Occipital lobe (tissue), 2 donors: ENCODE data around the gene RAB9B. TPM values are rescaled to one million over a fixed set of nuclear protein-coding genes. Genes with fewer than 3 reads are reported as not detected.
A peak's percentile ranks its signal among the peaks of the same experiment; 100 is the strongest.
"Not testable (repeated sequence)": the region's sequence is repeated elsewhere in the genome, so short reads cannot be mapped to it uniquely, and the experiment has no call there.

ENCODE experiments used
- DNase-seq: peaks from one replicate; lab custom pipeline; 2025; lab: John Stamatoyannopoulos, UW
- total RNA-seq: library from RNA; depleted of rRNA; stranded (reverse); fragments of >200 nt; gene quantifications from one replicate; pipeline ENCODE4 v1.2.3, GENCODE V29; 2014

Gene RAB9B, protein sequence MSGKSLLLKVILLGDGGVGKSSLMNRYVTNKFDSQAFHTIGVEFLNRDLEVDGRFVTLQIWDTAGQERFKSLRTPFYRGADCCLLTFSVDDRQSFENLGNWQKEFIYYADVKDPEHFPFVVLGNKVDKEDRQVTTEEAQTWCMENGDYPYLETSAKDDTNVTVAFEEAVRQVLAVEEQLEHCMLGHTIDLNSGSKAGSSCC
- total RNA-seq, result 36.3 TPM

DNA sequence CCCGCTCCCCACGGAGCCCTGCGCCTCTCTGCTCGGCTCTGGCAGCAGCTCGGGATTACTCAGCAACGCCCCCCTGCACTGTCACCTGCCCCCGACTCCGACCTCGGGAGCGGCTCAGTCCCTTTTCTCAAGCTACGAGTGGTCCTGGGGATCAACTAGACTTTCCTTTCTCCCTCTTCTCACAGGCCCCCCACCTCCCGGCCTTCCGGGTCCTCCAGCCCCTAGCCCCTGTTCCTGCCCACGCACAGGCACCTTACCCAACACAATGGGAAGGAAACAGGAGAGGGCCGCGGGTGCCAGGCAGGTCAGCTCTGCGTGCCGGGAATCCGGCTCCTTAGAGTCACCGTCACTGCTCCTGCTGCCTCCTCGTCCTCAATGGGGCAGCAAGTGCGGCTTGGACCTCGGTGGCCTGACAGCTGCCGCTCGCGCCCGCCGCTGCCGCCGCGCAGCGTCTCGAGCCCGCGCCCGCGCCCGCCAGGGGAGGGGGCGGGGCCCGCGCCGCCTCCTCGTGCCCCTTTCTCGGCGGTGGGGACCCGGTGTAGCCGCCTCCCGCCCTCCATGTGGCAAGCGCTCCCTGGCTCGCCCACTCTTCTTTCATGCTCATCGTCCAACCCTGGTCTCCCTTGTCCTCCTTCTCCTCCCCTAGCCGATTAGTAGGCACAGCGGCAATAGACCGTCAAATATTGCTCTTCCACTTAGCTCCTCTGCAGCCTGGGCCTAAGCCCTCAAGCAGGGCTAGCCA is at the start of gene RAB9B:
RAB9B (minus strand) TSS at position 455 of the 742 bp plus-strand sequence. CDS start 6,473 bp downstream, outside the sequence.
- DNase-seq, result peak; percentile 50

- no peak for DNase-seq
These were observed 47.3 kb upstream of the RAB9B start for GRCh38 chrX:103879339-103879738.

DNA sequence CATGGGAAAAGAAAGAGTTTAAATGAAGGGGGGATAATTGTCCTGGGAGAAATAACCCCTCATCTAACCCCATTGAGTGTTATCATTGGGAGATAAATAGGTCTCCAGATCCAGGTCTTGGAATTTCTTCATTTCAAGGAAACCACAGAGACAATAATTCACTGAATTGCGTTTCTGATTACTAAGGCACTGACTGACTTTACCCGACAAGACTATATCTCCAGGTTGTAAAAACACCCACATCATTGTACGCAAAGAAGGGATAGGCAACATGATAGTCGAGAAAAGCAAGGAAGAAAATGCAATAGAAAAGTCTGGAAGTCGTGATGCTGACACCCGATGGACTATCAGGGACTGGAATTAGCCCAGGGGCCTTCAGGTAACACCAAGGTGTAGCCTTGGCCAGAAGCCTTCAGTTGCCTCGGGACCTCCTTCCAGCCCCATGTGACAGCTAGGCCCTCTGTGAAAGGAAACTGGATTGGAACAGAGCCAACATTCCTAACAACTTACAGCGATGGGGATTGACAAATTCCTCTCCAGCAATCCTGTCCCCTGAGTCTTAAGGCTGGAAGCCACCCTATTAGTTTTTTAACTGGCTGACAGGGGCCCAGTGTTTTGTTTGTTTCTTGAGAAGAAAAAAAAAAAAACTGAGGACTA is 46.5 kb upstream of the RAB9B start:
- no peak for DNase-seq

DNA sequence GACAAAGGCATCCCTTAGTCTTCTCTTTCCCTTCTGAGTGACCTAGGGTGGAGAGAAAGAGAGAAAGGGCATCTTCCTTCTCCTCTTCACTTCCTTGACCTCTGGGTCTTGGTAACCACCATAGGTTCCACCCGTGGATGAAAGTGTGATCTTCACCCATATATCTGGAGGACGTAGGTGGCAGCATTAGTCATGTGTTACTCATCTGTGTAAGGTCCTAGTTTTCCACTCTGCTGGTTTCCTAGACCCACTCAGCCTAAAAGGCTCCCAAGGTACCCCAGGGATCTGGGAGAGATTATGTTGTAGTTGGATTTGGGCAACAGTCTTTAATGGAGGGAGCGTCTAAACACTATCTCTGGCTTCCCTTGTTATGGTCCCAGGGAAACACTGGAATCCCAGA is 45.5 kb upstream of the RAB9B start:
- DNase-seq, result no peak

GRCh38 chrX:103864886-103865534 is 33.0 kb upstream of the RAB9B start:
- DNase-seq, result no peak

GRCh38 chrX:103864149-103864548 is 32.1 kb upstream of the RAB9B start:
- no peak for DNase-seq

- no peak for DNase-seq
These were observed 29.1 kb upstream of the RAB9B start for GRCh38 chrX:103861200-103861599.

DNA sequence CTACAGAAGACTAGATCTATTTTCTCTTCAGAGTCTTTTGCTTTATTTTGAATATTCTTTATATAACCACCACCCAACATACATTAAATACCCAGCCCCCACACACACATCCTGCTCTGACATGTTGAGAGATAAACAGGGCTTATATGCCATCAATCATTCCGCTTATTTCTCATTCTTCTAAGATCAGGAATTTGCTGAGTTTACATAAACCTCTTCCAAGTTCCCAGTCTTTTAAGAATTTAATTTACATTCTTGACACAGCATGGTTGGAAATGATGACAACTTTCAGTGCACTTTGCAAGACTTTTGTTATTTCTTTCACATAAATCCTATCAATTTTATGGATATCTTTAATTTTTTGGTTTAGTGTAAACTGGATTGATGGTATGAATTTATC is 17.5 kb upstream of the RAB9B start:
- no peak for DNase-seq

- no peak for DNase-seq
These were observed 15.3 kb upstream of the RAB9B start for GRCh38 chrX:103847174-103847870.

- no peak for DNase-seq
These were observed 14.3 kb upstream of the RAB9B start for GRCh38 chrX:103846386-103846785.

DNA sequence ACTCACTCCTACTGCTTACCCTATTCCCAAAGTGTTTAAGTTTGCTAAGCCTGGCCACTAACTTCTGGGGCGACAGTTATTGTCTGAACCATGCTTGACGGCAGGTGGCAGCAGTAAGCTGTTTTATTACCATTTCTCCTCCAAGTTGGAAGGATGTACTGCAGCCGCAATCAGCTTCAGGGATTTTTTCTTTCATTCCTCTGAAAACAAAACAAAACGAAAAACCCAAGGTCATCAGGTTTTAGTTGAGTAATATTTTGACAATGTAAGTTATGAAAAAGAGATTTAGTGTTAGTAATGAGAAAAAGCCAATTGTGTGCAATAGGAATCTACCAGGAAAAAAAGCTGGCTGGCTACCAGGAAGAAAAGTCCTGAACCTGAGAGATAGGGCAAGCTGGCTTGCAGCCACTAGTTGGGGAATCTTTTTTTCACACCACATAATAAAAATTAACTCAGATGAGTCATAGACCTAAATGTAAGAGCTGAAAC is 13.2 kb upstream of the RAB9B start:
- DNase-seq, result peak; percentile 4

GRCh38 chrX:103839404-103839803 is 7.3 kb upstream of the RAB9B start:
- DNase-seq, result no peak

DNA sequence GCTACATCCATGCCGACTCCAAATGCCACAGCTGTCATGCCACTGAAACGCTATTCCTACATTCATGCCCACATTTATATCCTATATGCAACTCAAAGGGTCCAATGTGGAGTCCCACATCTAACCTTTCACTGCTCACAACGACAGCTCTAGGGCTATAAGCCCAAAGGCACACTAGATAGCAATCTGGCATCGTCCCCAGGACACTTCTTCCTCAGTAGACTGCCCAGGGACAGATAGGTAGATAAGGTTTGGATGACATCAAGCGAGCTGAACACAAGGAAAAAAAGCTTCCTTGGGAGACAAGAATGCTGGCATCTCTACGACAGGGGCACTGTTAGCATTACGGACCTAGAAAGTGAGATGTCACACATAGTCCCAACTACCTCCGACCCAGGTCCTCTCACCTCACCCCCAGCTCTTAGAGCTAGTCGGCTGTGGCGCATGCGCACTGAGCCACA is 685 bp downstream of the RAB9B start:
- DNase-seq, result no peak

- no peak for DNase-seq
These were observed 1.2 kb downstream of the RAB9B start for GRCh38 chrX:103830848-103831247.

- DNase-seq, result no peak
These were observed 3.5 kb downstream of the RAB9B start for GRCh38 chrX:103828529-103828928.

DNA sequence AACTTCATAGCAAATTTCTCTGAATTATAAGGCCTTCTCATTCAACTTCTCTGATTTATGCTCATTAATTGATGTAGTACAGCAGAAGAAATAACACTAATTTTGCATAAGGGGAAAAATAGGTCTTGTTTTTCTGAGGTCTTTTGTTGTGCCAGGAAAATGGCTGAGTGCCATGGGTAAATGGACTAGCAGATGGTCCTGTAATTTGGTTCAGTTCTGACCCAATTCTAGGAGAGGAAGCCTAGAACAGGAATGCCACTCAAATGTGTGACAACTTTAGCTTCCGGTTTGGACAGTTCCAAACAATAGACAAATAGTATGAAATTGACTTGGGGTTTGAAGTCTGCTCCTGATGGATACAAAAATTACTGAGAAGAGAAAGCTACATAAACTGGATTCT is 6.2 kb downstream of the RAB9B start:
- DNase-seq, result no peak

GRCh38 chrX:103823591-103823990 is 8.5 kb downstream of the RAB9B start:
- DNase-seq, result no peak

DNA sequence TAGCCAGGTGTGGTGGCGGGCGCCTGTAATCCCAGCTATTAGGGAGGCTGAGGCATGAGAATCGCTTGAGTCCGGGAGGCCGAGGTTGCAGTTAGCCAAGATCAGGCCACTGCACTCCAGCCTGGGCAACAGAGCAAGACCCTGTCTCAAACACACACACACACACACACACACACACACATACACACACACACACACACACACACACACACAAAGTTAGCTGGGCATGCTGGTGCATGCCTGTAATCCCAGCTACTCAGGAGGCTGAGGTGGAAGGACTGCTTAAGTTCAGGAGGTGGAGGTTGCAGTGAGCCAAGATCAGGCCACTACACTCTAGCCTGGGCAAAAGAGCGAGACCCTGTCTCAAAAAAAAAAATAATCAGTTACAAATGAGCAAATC is 11.3 kb downstream of the RAB9B start:
- DNase-seq, result not testable (repeated sequence)

DNA sequence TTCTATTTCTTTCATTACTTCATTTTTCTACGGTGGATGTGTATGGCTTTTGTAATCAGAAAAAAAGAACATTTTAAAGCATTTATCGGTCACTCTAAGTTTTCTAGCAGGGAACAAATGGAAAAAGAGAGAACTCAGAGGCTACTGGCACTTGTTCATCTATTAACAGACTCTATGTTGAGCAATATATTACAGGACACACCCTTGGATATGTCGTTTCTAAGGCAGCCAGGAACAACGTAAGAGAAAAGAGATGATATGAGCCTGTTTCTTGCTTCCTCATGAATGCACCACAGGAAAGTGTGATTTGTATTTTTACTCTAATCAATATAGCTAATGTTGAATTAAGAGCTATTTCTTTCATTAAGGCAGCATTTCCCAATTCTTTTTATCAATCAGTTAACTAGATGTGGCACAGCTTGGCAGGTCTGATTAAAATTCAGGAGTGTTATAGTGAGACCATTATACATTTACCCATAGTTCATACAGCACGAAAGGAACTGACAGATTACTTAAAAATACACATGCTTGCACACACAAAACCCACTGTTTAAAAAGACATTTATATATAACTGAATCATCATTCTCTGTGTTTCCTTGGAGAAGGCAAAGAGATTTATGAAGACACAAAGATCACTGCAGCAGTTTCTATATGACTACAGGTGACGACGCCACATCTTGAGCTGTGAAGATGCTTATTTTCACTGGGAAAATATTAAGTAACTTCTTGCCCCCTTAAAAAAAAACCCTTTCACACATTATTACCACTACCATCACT is 13.0 kb downstream of the RAB9B start:
- no peak for DNase-seq

DNA sequence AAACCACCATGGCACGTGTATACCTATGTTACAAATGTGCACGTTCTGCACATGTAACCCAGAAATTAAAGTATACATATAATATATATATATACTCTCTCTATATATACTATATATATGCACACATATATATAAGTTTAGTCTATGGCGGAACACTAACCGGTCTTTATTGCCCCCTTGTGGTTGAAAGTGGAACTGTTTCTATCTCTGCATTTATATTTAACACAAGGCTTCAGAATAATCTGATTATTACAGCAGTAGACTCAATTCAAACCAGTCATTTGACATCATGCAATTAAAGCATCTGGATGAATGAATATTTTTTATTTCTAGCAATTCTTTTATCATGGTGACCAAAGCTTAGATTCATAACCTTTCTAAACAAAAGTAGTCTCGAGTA is 14.6 kb downstream of the RAB9B start:
- DNase-seq, result no peak
